Epithelial cell of proximal tubule (primary cell): Measurements from ENCODE around the gene LRRC8A. TPM values are rescaled to one million over a fixed set of nuclear protein-coding genes. Genes with fewer than 3 reads are reported as not detected.
A peak's percentile ranks its signal among the peaks of the same experiment; 100 is the strongest.
"Not testable (repeated sequence)": the region's sequence is repeated elsewhere in the genome, so short reads cannot be mapped to it uniquely, and the experiment has no call there.

Experiments
- DNase-seq: peaks from one replicate; pipeline ENCODE4 v3.0.0-alpha.2; 2011; ENCODE audit warnings: low read depth
- H3K4me3 ChIP-seq: 2 replicates; pipeline ENCODE4 v1.5.1; 2011; ENCODE audit warnings: low read depth, mild to moderate bottlenecking, low read length
- CTCF ChIP-seq: conservative IDR thresholded peaks from 2 replicates; pipeline ENCODE4 v1.5.1; 2012; ENCODE audit warnings: low read depth, mild to moderate bottlenecking, low read length
- total RNA-seq: library from RNA; depleted of rRNA; stranded (reverse); fragments of >200 nt; gene quantifications from 2 replicates; pipeline ENCODE4 v1.2.3, GENCODE V29; 2015

Gene LRRC8A
- total RNA-seq, 1 donor from 2014 or later = 104 TPM

- no peak for TF ChIP-seq CTCF
- H3K4me3 ChIP-seq = no peak overlapping the region
- DNase-seq = no peak
These were observed 40.0 kb upstream of the LRRC8A start for GRCh38 chr9:128841694-128842492.

- not testable (repeated sequence) for H3K4me3 ChIP-seq
These were observed 38.8 kb upstream of the LRRC8A start for GRCh38 chr9:128843171-128843570.

GRCh38 chr9:128845186-128845931, 36.6 kb upstream of the LRRC8A start:
- TF ChIP-seq CTCF = peak; percentile 23
- DNase-seq = no peak

More at GRCh38 chr9:128843171-128843570, 38.8 kb upstream of the LRRC8A start:
- not testable (repeated sequence) for DNase-seq

GRCh38 chr9:128846680-128847030, 35.3 kb upstream of the LRRC8A start:
- no peak for DNase-seq
- H3K4me3 ChIP-seq = no peak overlapping the region
- TF ChIP-seq CTCF = no peak

More at GRCh38 chr9:128845186-128845931, 36.6 kb upstream of the LRRC8A start:
- no peak overlapping the region for H3K4me3 ChIP-seq

- TF ChIP-seq CTCF = no peak
- no peak overlapping the region for H3K4me3 ChIP-seq
- DNase-seq = no peak
These were observed 34.1 kb upstream of the LRRC8A start for GRCh38 chr9:128847803-128848202.

GRCh38 chr9:128851024-128851423, 30.9 kb upstream of the LRRC8A start:
- H3K4me3 ChIP-seq, DNase-seq: not testable (repeated sequence)

- not testable (repeated sequence) for DNase-seq, H3K4me3 ChIP-seq
- peak; percentile 56 for TF ChIP-seq CTCF
These were observed 29.9 kb upstream of the LRRC8A start for GRCh38 chr9:128851779-128852600.

- not testable (repeated sequence) for DNase-seq, H3K4me3 ChIP-seq
These were observed 29.3 kb upstream of the LRRC8A start for GRCh38 chr9:128852646-128853045.

- not testable (repeated sequence) for DNase-seq, H3K4me3 ChIP-seq
These were observed 27.5 kb upstream of the LRRC8A start for GRCh38 chr9:128854454-128854853.

- not testable (repeated sequence) for H3K4me3 ChIP-seq, DNase-seq
These were observed 23.5 kb upstream of the LRRC8A start for GRCh38 chr9:128858476-128858875.
